MM.1S (cell line): ENCODE data around the gene KARS1.

Source experiments
- DNase-seq: peaks from one replicate; pipeline ENCODE4 v3.0.0-alpha.2; 2015
- H2AFZ ChIP-seq: fragments of 300-600 bp; sonication (generic); 2 replicates; pipeline ENCODE4 v1.6.0; 2016; ENCODE audit warnings: antibody characterized with exemption, low read length
- H3F3A ChIP-seq: fragments of 300-600 bp; sonication (generic); 2 replicates; pipeline ENCODE4 v1.6.1; 2016; ENCODE audit warnings: mild to moderate bottlenecking, antibody characterized with exemption, low read length, moderate library complexity, mixed read lengths; ENCODE audit not compliant: insufficient read depth
- H3K27ac ChIP-seq: fragments of 300-600 bp; sonication (generic); 2 replicates; pipeline ENCODE4 v1.5.1; 2016; ENCODE audit warnings: mild to moderate bottlenecking, low read length
- H3K27me3 ChIP-seq: fragments of 300-600 bp; sonication (generic); replicated peaks from 2 replicates; pipeline ENCODE4 v1.6.0; 2016; ENCODE audit warnings: low read length; ENCODE audit not compliant: insufficient read depth
- H3K36me3 ChIP-seq: fragments of 300-600 bp; sonication (generic); replicated peaks from 2 replicates; pipeline ENCODE4 v1.6.1; 2016; ENCODE audit warnings: mild to moderate bottlenecking, low read length, mixed read lengths; ENCODE audit not compliant: insufficient read depth
- H3K4me1 ChIP-seq: fragments of 300-600 bp; sonication (generic); 2 replicates; pipeline ENCODE4 v1.6.1; 2016; ENCODE audit warnings: low read length, mixed read lengths
- H3K4me2 ChIP-seq: fragments of 300-600 bp; sonication (generic); 2 replicates; pipeline ENCODE4 v1.6.0; 2016; ENCODE audit warnings: low read depth, low read length
- H3K4me3 ChIP-seq: fragments of 300-600 bp; sonication (generic); 2 replicates; pipeline ENCODE4 v1.5.1; 2016; ENCODE audit warnings: low read length, mixed read lengths
- H3K79me2 ChIP-seq: fragments of 300-600 bp; sonication (generic); 2 replicates; pipeline ENCODE4 v1.6.1; 2016; ENCODE audit warnings: mixed run types, low read length, mixed read lengths
- H3K9ac ChIP-seq: fragments of 300-600 bp; sonication (generic); 2 replicates; pipeline ENCODE4 v1.6.1; 2016; ENCODE audit warnings: low read length, mixed read lengths
- H3K9me2 ChIP-seq: fragments of 300-600 bp; sonication (generic); replicated peaks from 2 replicates; pipeline ENCODE4 v1.6.1; 2016; ENCODE audit warnings: mild to moderate bottlenecking, low read length, mixed read lengths; ENCODE audit not compliant: insufficient read depth
- H3K9me3 ChIP-seq: fragments of 300-600 bp; sonication (generic); replicated peaks from 2 replicates; pipeline ENCODE4 v1.6.1; 2016; ENCODE audit warnings: mild to moderate bottlenecking, low read length, mixed read lengths; ENCODE audit not compliant: insufficient read depth
- H4K20me1 ChIP-seq: fragments of 300-600 bp; sonication (generic); 2 replicates; pipeline ENCODE4 v1.6.1; 2016; ENCODE audit warnings: mild to moderate bottlenecking, low read length, moderate library complexity, mixed read lengths; ENCODE audit not compliant: insufficient read depth
- CTCF ChIP-seq: fragments of 300-600 bp; sonication (generic); IDR thresholded peaks from 2 replicates; pipeline ENCODE4 v1.5.1; 2016; ENCODE audit warnings: antibody characterized with exemption, low read length, mixed read lengths
- EZH2 ChIP-seq: fragments of 300-600 bp; sonication (generic); optimal IDR thresholded peaks from 2 replicates; pipeline ENCODE3; 2017; ENCODE audit warnings: low read depth, mild to moderate bottlenecking, antibody characterized with exemption, low read length, mixed read lengths
- EZH2phosphoT487 ChIP-seq: fragments of 300-600 bp; sonication (generic); IDR thresholded peaks from 2 replicates; pipeline ENCODE4 v1.6.1; 2018; ENCODE audit warnings: antibody characterized with exemption, low read length

The KARS1 gene

GRCh38 chr16:75682308-75682707 lies 34.8 kb upstream of the KARS1 start:
- no peak for DNase-seq
- Histone ChIP-seq H3K4me3 (no peak overlapping the region), H3K27ac (no peak overlapping the region), H3F3A (no peaks in the 10 kb centered on the region), H2AFZ (no peak overlapping the region), H3K4me1 (no peaks in the 10 kb centered on the region), H3K27me3 (no peaks in the 10 kb centered on the region), H3K4me2 (no peak overlapping the region), H3K79me2 (no peaks in the 10 kb centered on the region), H3K9me3 (no peaks in the 10 kb centered on the region), H3K36me3 (no peaks in the 10 kb centered on the region), H4K20me1 (no peaks in the 10 kb centered on the region), H3K9ac (no peak overlapping the region), H3K9me2 (no peaks in the 10 kb centered on the region)
- TF ChIP-seq CTCF (no peak), EZH2phosphoT487 (no peak), EZH2 (no peak)

- no peak overlapping the region for H3K4me2 ChIP-seq
- H4K20me1 ChIP-seq = no peaks in the 10 kb centered on the region
- H3K27me3 ChIP-seq = no peaks in the 10 kb centered on the region
- H2AFZ ChIP-seq = no peak overlapping the region
- no peak overlapping the region for H3K4me3 ChIP-seq
- TF ChIP-seq CTCF = no peak
- no peak for TF ChIP-seq EZH2phosphoT487
- TF ChIP-seq EZH2 = no peak
- H3K36me3 ChIP-seq = no peaks in the 10 kb centered on the region
- H3K79me2 ChIP-seq = no peaks in the 10 kb centered on the region
- no peaks in the 10 kb centered on the region for H3K9me2 ChIP-seq
- H3K9ac ChIP-seq = no peak overlapping the region
- no peak for DNase-seq
- no peaks in the 10 kb centered on the region for H3F3A ChIP-seq
- no peak overlapping the region for H3K27ac ChIP-seq
- H3K4me1 ChIP-seq = no peaks in the 10 kb centered on the region
- H3K9me3 ChIP-seq = no peaks in the 10 kb centered on the region
Observed at GRCh38 chr16:75679366-75679765, 31.9 kb upstream of the KARS1 start.

GRCh38 chr16:75676909-75677308 lies 29.4 kb upstream of the KARS1 start, which contains the start of gene CPHXL2:
TSS of gene CPHXL2 (minus strand) at chr16:75677009. CDS start at chr16:75676999, 10 bp downstream.
- TF ChIP-seq CTCF (no peak), EZH2 (no peak), EZH2phosphoT487 (no peak)
- H3K4me3 ChIP-seq = no peak within 1 kb of the TSS
- no peak within 1 kb of the TSS for H3K27ac ChIP-seq
- H3F3A ChIP-seq = no peaks in the 10 kb centered on the region
- no peaks in the 10 kb centered on the region for H3K79me2 ChIP-seq
- no peaks in the 10 kb centered on the region for H3K27me3 ChIP-seq
- H3K9me2 ChIP-seq = no peaks in the 10 kb centered on the region
- no peak within 1 kb of the TSS for H2AFZ ChIP-seq
- H3K4me2 ChIP-seq = no peak within 1 kb of the TSS
- H3K9me3 ChIP-seq = no peaks in the 10 kb centered on the region
- H3K36me3 ChIP-seq = no peaks in the 10 kb centered on the region
- no peak within 1 kb of the TSS for H3K9ac ChIP-seq
- DNase-seq = no peak
- no peaks in the 10 kb centered on the region for H3K4me1 ChIP-seq
- H4K20me1 ChIP-seq = no peaks in the 10 kb centered on the region

- H3F3A ChIP-seq = no peaks in the 10 kb centered on the region
- H3K4me2 ChIP-seq = no peak overlapping the region
- H3K9me2 ChIP-seq = no peaks in the 10 kb centered on the region
- no peak overlapping the region for H3K27ac ChIP-seq
- no peak overlapping the region for H3K9ac ChIP-seq
- no peaks in the 10 kb centered on the region for H3K36me3 ChIP-seq
- no peak overlapping the region for H3K4me3 ChIP-seq
- no peak for DNase-seq
- no peaks in the 10 kb centered on the region for H4K20me1 ChIP-seq
- no peak for TF ChIP-seq EZH2phosphoT487
- TF ChIP-seq EZH2 = no peak
- TF ChIP-seq CTCF = no peak
- H3K4me1 ChIP-seq = no peaks in the 10 kb centered on the region
- no peak overlapping the region for H2AFZ ChIP-seq
- H3K27me3 ChIP-seq = no peaks in the 10 kb centered on the region
- no peaks in the 10 kb centered on the region for H3K79me2 ChIP-seq
- no peaks in the 10 kb centered on the region for H3K9me3 ChIP-seq
Observed at GRCh38 chr16:75667503-75667902, 20.0 kb upstream of the KARS1 start.
